Activated CD4-positive, CD25-positive, alpha-beta regulatory T cell treated with anti-CD3 and anti-CD28 coated beads, Interleukin-2, amount 50 U/mL, for 72 hours (primary cell): ENCODE data around the gene SCAP.
"Not testable (repeated sequence)": the region's sequence is repeated elsewhere in the genome, so short reads cannot be mapped to it uniquely, and the experiment has no call there.

Experiments
- DNase-seq: peaks from one replicate; pipeline ENCODE4 v3.0.0; 2021

Gene SCAP

GRCh38 chr3:47479826-47480160 is 4.1 kb upstream of the SCAP start:
- DNase-seq, result no peak

GRCh38 chr3:47478022-47478421 is 2.3 kb upstream of the SCAP start:
- DNase-seq, result no peak

- DNase-seq, result no peak
Observed at GRCh38 chr3:47476644-47477199, 981 bp upstream of the SCAP start.

GRCh38 chr3:47476330-47476626 is 537 bp upstream of the SCAP start:
- DNase-seq, result no peak

GRCh38 chr3:47475029-47475569 is 642 bp downstream of the SCAP start:
- no peak for DNase-seq

GRCh38 chr3:47473391-47473790 is 2.4 kb downstream of the SCAP start:
- DNase-seq, result no peak

- DNase-seq, result no peak
Observed at GRCh38 chr3:47469616-47470015, 6.1 kb downstream of the SCAP start.

- DNase-seq, result not testable (repeated sequence)
Observed at GRCh38 chr3:47468315-47468714, 7.4 kb downstream of the SCAP start.

- no peak for DNase-seq
Observed at GRCh38 chr3:47464588-47464987, 11.2 kb downstream of the SCAP start.

- not testable (repeated sequence) for DNase-seq
Observed at GRCh38 chr3:47459534-47460085, 16.1 kb downstream of the SCAP start.

GRCh38 chr3:47456984-47457383 is 18.8 kb downstream of the SCAP start:
- DNase-seq, result no peak

GRCh38 chr3:47455806-47456452 is 19.8 kb downstream of the SCAP start:
- no peak for DNase-seq

GRCh38 chr3:47452453-47453215 is 23.1 kb downstream of the SCAP start:
- no peak for DNase-seq

GRCh38 chr3:47444103-47444502 is 31.6 kb downstream of the SCAP start:
- no peak for DNase-seq

GRCh38 chr3:47443611-47443995 is 32.1 kb downstream of the SCAP start:
- DNase-seq, result no peak

- no peak for DNase-seq
Observed at GRCh38 chr3:47441796-47442551, 33.8 kb downstream of the SCAP start.

GRCh38 chr3:47440131-47440530 is 35.6 kb downstream of the SCAP start:
- DNase-seq, result no peak

- DNase-seq, result no peak
Observed at GRCh38 chr3:47436180-47436579, 39.6 kb downstream of the SCAP start.

- DNase-seq, result no peak
Observed at GRCh38 chr3:47434849-47435248, 40.9 kb downstream of the SCAP start.

GRCh38 chr3:47433796-47434195 is 41.9 kb downstream of the SCAP start:
- DNase-seq, result no peak

GRCh38 chr3:47432673-47433072 is 43.1 kb downstream of the SCAP start:
- DNase-seq, result no peak

GRCh38 chr3:47431225-47431624 is 44.5 kb downstream of the SCAP start:
- no peak for DNase-seq

- DNase-seq, result no peak
Observed at GRCh38 chr3:47430606-47431005, 45.1 kb downstream of the SCAP start.
